Measurements from ENCODE around the gene PTPRG.
"Not testable (repeated sequence)": the region's sequence is repeated elsewhere in the genome, so short reads cannot be mapped to it uniquely, and the experiment has no call there.

DNA sequence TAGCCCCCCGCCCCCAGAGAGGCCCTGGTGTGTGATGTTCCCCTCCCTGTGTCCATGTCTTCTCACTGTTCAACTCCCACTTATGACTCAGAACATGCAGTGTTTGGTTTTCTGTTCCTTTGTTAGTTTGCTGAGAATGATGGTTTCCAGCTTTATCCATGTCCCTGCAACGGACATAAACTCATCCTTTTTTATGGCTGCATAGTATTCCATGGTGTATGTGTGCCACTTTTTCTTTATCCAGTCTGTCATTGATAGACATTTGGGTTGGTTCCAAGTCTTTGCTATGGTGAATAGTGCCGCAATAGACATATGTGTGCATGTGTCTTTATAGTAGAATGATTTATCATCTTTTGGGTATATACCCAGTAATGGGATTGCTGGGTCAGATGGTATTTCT, 149.5 kb downstream of the PTPRG start:
- not testable (repeated sequence) for TF ChIP-seq CTCF (conservative IDR thresholded peaks at IDR 0.05); ZFX (IDR thresholded peaks at IDR 0.05)
